Measurements from ENCODE around the gene MILR1.
"Not testable (repeated sequence)": the region's sequence is repeated elsewhere in the genome, so short reads cannot be mapped to it uniquely, and the experiment has no call there.

The MILR1 gene

GRCh38 chr17:64471440-64471839 is 22.5 kb downstream of the MILR1 start:
- no peak for DNase-seq (ENCODE audit: low read depth in 2 of 3, low spot score in 2 of 3)

GRCh38 chr17:64472564-64472963 is 23.6 kb downstream of the MILR1 start:
- no peak for DNase-seq (ENCODE audit: low read depth in 2 of 3, low spot score in 2 of 3)

DNA sequence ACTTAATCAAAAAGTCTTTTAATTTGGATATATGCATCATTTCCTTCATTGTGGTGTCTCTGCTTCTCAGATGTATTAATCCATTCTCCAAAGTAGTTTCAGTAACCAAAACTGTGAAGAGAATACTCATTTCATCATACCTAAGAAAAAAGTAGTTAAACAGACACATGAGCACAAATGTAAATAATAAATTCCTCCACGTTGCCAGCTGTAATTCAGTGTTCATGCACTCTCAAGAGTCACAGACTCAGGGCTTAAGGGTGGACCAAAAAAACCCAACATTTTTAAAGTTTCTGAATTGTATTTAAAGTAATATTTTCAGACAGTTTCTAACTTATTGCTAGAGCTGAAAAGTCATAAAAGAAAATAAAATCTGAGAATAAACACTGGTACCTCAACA is 28.9 kb downstream of the MILR1 start:
- no peak for DNase-seq (ENCODE audit: low read depth in 2 of 3, low spot score in 2 of 3)

GRCh38 chr17:64480951-64481350 is 32.0 kb downstream of the MILR1 start:
- DNase-seq (ENCODE audit: low read depth in 2 of 3, low spot score in 2 of 3): no peak

DNA sequence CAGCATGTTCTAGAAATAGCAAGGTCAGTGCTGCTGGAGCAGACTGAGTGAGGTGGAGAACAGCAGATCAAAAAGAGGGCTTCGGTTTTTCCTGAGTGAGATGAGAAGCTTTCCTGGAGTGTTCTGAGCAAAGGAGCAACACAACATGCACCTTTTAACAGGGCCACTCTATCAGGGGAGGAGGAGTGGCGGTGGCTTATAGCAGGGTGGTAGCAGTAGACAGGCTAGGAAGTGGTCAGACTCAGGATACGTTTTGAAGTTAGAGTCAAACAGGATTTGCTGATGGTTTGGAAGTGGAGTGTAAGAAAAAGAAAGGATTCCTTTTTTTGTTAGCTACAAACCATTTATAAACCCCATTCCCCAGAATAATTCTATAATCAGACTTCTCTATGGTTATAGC is 35.5 kb downstream of the MILR1 start:
- no peak for DNase-seq (ENCODE audit: low read depth in 2 of 3, low spot score in 2 of 3)

- no peak for DNase-seq (ENCODE audit: low read depth in 2 of 3, low spot score in 2 of 3)
Measured at GRCh38 chr17:64488301-64488700, 39.4 kb downstream of the MILR1 start.

GRCh38 chr17:64491034-64491860 is 42.3 kb downstream of the MILR1 start:
- DNase-seq (ENCODE audit: low read depth in 2 of 3, low spot score in 2 of 3): peak in 1 of 3 experiments; percentile 17

DNA sequence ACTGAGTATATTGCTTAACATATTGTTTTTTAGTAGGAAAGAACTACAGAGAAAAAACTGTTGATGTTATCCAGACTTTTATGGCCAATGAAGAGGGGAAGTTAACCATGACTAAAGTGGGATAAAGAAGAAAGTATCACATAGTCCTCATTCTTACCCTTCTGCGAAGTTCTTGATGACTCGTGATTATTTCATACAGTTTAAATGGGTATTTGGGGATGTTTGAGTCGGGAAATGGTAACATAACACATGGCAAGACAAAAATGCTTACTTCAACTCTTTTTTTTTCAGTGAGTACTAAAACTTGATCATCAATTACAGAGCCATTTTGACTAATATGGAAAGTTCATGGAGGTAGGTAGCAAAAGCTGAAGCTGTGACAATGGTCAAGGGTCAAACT is 43.1 kb downstream of the MILR1 start:
- DNase-seq (ENCODE audit: low read depth in 2 of 3, low spot score in 2 of 3): no peak

DNA sequence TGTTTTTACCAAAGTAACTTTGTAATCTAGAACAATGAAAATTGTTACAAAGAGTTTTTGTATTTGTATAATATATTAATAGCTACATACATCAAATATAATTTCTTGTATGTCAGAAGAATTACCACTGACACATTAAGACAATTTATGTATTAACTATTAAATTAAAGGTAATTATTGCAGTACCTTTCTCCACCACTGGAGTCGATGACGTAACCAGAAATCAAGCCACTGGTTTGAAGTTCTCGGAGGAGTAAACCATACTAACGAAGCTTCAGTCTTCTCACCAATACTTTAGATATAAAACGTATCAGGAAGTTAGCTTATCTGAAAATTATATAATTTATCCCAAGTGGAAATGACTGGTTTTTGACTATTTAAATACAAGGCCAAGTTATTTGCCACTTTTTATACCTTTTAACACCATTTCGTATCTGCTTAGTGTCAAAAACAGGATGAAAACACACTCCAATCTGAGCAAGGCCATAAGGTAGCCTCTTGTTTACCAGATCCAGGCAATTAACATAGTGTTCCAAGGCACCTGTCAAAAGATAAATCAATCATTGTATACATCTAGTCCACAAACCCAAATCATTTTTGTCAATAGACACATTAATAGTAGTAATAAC is 43.7 kb downstream of the MILR1 start:
- DNase-seq (ENCODE audit: low read depth in 2 of 3, low spot score in 2 of 3): no peak

DNA sequence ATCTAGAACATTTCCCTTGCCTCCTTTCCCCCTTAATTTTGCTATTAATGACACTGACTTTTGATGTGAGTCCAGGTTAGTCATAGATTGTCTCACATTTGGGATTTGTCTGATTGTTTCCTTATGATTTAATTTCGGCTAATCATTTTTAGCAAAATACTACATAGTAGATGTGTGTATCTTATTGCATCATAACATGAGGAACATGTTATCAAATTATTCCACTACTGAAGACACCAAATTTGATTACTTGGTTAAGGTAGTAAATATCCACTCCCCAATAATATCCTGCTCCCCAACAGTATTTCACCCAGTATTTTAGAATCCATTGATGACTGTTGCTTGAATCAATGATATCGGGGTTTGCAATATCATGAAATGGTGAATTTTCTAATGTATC is 45.2 kb downstream of the MILR1 start:
- no peak for DNase-seq (ENCODE audit: low read depth in 2 of 3, low spot score in 2 of 3)

DNA sequence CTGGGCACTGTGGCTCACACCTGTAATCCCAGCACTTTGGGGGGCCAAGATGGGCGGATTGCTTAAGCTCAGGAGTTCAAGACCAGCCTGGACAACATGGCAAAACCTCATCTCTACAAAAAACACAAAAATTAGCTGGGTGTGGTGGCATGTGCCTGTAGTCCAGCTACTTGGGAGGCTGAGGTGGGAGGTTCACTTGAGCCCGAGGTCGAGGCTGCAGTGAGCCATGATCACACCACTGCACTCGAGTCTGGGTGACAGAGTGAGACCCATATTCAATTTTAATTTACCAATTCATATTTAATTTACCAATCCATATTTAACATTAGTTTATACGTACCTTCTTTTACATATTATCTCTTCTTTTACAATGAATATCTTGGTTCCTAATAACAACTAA is 46.4 kb downstream of the MILR1 start:
- not testable (repeated sequence) for DNase-seq (ENCODE audit: low read depth in 2 of 3, low spot score in 2 of 3)

- no peak for DNase-seq (ENCODE audit: low read depth in 2 of 3, low spot score in 2 of 3)
Measured at GRCh38 chr17:64496348-64496785, 47.5 kb downstream of the MILR1 start.

DNA sequence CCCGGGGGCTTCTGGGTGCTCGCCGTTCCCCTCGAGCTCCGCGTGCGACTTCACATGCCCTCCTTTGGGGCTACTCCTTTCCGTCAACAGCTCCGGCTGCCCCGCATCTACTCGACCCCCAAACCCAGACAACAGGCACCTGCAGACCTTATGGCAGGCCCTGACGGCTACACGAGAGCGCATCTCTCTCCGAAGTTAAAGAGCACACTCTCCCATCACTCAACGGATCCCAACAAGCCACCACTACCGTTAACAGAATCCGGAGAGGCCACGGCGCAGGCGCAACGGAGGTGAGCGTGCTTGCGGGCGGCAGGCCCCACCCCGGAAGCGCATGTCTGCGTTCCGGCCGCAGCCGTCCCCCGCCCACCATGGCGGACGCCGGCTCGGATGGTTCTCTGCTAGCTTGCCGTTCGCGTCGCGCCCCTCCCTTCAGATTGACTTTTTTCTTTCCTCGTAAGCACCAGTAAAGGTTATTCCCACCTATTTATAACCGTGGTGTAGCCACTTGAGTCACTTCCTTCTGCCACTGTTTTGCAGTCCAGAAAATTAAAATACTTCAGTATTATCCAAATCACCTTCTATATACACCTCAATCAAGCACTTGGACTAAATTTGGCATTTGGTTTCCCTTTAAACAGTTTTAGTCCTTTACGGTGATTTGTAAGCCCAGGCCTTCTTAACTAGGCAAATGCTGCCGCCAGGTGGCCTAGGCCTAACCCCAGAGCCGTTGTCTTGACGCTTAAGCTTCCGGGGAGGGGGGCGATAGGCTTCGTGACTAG is 48.1 kb downstream of the MILR1 start, which contains the start of gene POLG2:
Gene POLG2, minus strand, starts transcription at position 269 of the 779 bp plus-strand sequence. Its CDS starts 86 bp downstream, at position 183.
- peak; percentile 91 to 96 (median 95) for DNase-seq (ENCODE audit: low read depth in 2 of 3, low spot score in 2 of 3)

GRCh38 chr17:64497565-64498035 is 48.7 kb downstream of the MILR1 start:
- peak in 1 of 3 experiments; percentile 51 for DNase-seq (ENCODE audit: low read depth in 2 of 3, low spot score in 2 of 3)

DNA sequence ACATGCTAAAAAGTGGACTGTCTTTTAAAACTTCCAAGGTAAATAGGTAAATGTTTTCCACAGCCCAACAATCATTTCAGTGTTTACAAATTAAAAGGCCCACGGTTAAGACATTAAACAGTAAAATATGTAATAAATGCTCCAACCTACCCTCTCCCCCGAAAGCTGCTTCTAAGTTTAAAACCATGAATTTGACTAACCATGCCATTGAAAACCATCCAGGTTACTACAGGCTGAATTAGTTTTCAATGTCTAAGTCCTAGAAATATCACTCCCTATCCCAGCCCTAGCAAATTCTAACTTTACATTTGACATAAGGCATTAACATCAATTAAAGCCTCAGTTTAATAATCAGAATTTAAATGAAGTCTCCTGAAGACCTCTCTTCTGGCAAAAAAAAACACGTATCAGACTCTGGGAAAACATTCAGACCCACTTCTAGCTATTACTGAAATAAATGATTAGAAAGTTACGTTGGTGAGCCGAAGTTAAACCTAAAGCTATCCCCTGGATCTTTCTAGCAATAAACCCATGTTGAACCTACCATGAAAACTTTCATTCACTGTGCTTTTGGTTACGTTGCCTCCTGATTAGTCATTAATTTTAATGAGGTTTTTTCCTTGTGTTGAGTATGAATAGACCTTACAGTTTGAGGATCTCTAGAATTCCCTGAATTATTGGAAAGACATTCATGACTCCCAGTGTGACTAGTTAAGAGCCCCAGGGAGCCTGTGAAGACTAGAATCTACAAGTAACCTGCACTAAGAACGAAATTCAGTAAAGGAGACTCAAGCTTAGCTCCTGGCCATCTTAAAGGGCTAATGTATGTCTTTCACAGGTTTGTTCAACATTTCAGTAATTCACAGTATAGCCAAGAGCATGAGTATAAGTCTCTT is 49.6 kb downstream of the MILR1 start:
- no peak for DNase-seq (ENCODE audit: low read depth in 2 of 3, low spot score in 2 of 3)

GRCh38 chr17:64499805-64500486 is 51.0 kb downstream of the MILR1 start:
- no peak for DNase-seq (ENCODE audit: low read depth in 2 of 3, low spot score in 2 of 3)

DNA sequence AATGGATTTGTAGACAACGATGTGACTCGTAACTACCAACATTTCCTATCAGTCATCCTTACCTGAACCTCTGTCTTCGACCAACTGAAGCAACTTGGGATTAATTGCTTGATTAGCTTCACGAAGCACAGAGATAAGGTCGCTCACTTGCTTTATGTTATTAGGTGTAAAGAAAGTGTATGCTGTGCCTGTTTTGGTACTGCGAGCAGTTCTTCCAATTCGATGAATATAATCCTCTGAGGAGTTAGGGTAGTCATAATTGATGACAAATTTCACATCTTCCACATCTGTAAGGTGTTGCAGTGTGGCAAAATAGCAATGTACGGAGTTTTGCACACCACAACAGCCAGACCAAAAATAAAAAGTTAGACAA is 51.6 kb downstream of the MILR1 start:
- DNase-seq (ENCODE audit: low read depth in 2 of 3, low spot score in 2 of 3): no peak

DNA sequence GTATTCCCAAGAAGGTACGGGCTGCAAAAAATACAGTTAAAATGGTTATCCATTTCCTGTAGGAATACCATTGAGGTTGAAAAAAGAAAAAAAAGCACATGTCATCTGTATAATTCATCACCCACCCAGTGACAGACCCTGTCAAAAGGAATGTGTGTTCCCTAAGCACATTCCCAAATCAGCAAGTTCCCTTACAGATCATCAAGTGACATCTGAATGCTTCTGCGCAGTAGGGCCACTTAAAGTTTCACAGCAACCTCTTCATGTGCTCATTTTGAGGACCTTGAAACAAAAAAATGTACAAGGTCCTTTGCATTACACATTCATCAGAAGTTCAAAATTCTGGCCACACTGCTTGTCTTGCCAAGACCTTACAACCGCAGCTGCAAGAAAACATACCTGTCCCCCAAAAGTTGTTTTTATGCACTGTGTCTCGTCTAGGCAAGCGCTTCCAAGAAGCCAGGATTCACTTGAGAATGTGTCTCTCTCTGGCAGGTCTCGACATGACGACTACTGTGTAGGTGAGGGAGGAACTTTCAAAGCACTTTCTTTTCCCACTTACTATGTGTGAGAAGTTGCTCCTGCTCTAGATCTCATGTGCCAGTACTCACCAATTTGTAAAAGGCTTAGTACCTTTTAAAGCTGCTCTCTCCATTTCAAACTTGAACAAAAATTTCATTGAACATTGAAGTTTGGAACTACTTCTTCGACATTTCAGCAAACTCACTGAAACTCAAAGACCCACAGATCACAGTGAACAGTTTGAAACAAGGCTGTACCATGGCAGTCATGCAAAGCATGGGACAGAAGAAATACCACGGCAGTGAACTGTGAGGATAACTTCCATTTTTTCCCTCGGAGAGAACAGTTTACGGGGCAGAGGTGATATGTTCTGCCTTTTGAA is 52.2 kb downstream of the MILR1 start:
- no peak for DNase-seq (ENCODE audit: low read depth in 2 of 3, low spot score in 2 of 3)

DNA sequence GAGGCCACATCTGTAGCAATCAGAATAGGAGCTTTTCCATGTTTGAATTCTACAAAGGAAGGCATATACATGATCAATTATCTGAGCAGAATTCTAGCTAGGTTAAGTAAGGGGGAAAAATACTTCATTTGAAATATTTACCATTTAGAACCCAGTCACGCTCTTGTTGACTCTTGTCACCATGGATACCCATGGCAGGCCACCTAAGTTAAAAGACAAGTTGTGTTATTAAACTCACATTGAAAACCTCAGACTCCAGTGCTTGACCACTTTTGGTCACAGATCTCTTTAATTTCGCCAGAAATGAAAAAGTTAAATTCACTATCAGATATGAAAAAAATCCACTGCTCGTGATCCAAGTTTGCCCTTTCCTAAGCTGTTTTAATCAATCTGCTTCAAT is 53.1 kb downstream of the MILR1 start:
- no peak for DNase-seq (ENCODE audit: low read depth in 2 of 3, low spot score in 2 of 3)

Data from activated CD8-positive, alpha-beta memory T cell treated with anti-CD3 and anti-CD28 coated beads for 48 hours (primary cell).